Heart left ventricle (tissue), 13 donors: Measurements from ENCODE around the gene EARS2.

Source experiments
- POLR2A ChIP-seq, 2 donors: fragments of 450-650 bp; IDR thresholded peaks; one replicate each; pipeline ENCODE4 v1.6.1; 2017; ENCODE audit warnings: antibody characterized with exemption in 2 of 2, mild to moderate bottlenecking in 2 of 2, moderate library complexity in 2 of 2
- TF ChIP-seq, protein P1 (sequence below), 12 donors: fragments of 200-600 bp; sonication (generic) in 4 of 12; IDR thresholded peaks; one replicate each; pipeline versions ENCODE4 v1.5.0 to v1.8.0; 2018 to 2022; ENCODE audit warnings: antibody characterized with exemption in 12 of 12, mild to moderate bottlenecking in 5 of 12
- donor health status: ischemic (EF 13 %, LVEDD 7.1; RV severe dilation, severe dysfunction).
- donor health status: DM: no; HTN: yes; CAD: no.
- donor health status: DM: no; HTN: no; CAD: no.
- donor health status: ischemic (EF 25% LVEDD 6.9; RV normal size, moderate dysfunction).
- donor health status: ischemic (EF 25% LVEDD 5.7; RV mildly dilated, moderate dysfunction).
- donor health status: ischemic (EF 35%, LVEDD 5.7; RV mildly dilated, moderate dysfunction).
- donor health status: nonischemic (EF 11% LVEDD 7.7; RV severe dilation, severe dysfunction).
- donor health status: DM: yes; HTN: yes; CAD: no.
- donor health status: PGD.
- donor health status: ischemic (EF 29% LVEDD 5.4; RV normal size, mild dysfunction).
- donor health status: nonischemic (EF 23%, LVEDD 6.1; RV moderate dilation, normal function).

DNA sequence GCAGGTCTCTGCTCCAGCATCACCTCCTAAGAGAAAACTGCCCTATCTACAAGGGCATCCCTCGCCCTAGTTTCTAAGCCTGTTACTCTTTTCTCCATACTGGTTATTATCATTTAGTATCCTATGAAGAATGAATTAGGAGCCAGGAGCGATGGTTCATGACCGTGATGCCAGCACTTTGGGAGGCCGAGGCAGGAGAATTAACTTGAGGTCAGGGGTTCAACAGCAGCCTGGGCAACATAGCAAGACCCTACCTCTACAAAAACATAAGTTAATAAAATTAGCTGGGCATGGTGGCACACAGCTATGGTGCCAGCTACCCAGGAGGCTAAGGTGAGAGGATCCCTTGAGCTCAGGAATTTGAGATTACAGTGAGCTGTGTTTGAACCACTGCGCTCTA, 7.2 kb downstream of the EARS2 start:
- TF ChIP-seq, protein P1, sequence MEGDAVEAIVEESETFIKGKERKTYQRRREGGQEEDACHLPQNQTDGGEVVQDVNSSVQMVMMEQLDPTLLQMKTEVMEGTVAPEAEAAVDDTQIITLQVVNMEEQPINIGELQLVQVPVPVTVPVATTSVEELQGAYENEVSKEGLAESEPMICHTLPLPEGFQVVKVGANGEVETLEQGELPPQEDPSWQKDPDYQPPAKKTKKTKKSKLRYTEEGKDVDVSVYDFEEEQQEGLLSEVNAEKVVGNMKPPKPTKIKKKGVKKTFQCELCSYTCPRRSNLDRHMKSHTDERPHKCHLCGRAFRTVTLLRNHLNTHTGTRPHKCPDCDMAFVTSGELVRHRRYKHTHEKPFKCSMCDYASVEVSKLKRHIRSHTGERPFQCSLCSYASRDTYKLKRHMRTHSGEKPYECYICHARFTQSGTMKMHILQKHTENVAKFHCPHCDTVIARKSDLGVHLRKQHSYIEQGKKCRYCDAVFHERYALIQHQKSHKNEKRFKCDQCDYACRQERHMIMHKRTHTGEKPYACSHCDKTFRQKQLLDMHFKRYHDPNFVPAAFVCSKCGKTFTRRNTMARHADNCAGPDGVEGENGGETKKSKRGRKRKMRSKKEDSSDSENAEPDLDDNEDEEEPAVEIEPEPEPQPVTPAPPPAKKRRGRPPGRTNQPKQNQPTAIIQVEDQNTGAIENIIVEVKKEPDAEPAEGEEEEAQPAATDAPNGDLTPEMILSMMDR (IDR thresholded peaks at IDR 0.05): no peak
- TF ChIP-seq POLR2A (IDR thresholded peaks at IDR 0.05): no peak
